GM12878 (cell line): ENCODE measurements around the gene LAMB1. TPM values are rescaled to one million over a fixed set of nuclear protein-coding genes. Genes with fewer than 3 reads are reported as not detected.

ENCODE experiments used
- ATAC-seq: fragments of 200-7000 bp; cut with Tn5 transposase; 3 replicates; pipeline ENCODE4 v1.9.1; 2020; ENCODE audit warnings: mild to moderate bottlenecking, moderate library complexity
- BruUV-seq: library from RNA; stranded (reverse); fragments of 400-500 nt; replicated peaks from 2 replicates; lab custom pipeline; 2021; lab: Mats Ljungman, UMichigan
- CTCF ChIA-PET: fragments of 300-600 bp; sonication (Branson Sonifier 250); formaldehyde crosslinking; extraction: SDS; loops from one replicate; lab custom pipeline; 2021; ENCODE audit warnings: inconsistent platforms; lab: Yijun Ruan, JAX
- POLR2A ChIA-PET: fragments of 350-600 bp; formaldehyde crosslinking; extraction: SDS; loops from one replicate; lab custom pipeline; 2021; ENCODE audit warnings: inconsistent platforms; lab: Charles Lee
- RAD21 ChIA-PET: fragments of 300-600 bp; sonication (Branson Sonifier 250); formaldehyde crosslinking; loops from one replicate; lab custom pipeline; 2023; ENCODE audit warnings: antibody characterized with exemption; ENCODE audit not compliant: unreplicated experiment; lab: Charles Lee
- SMC1A ChIA-PET: fragments of 300-600 bp; sonication (Branson Sonifier 250); formaldehyde crosslinking; loops from one replicate; lab custom pipeline; 2023; ENCODE audit not compliant: unreplicated experiment, uncharacterized antibody; lab: Charles Lee
- DNase-seq: peaks from one replicate; pipeline ENCODE4 v3.0.0-alpha.2; 2011; ENCODE audit warnings: low read depth, low spot score
- FAIRE-seq: peaks from 3 replicates; lab custom pipeline; 2011; peaks lifted over from hg19 to GRCh38; lab: Jason Lieb, UNC
- H2AFZ ChIP-seq: 2 replicates; pipeline ENCODE4 v1.6.0; 2011; ENCODE audit warnings: low read depth, low read length, control low read depth; ENCODE audit not compliant: control insufficient read depth
- H3K27ac ChIP-seq: 2 replicates; pipeline ENCODE4 v1.5.1; 2011; ENCODE audit warnings: control low read depth; ENCODE audit not compliant: control insufficient read depth, insufficient read depth
- H3K27me3 ChIP-seq, 2 experiments: replicated peaks in 1 of 2; 2 replicates each; pipeline versions ENCODE4 v1.6.0 to v1.6.1; 2011; ENCODE audit warnings: low read length in 1 of 2; ENCODE audit not compliant: control insufficient read depth in 2 of 2, insufficient read depth in 2 of 2
- H3K36me3 ChIP-seq, 2 experiments: 2 replicates each; pipeline ENCODE4 v1.5.1; 2011; ENCODE audit warnings: low read length in 1 of 2; ENCODE audit not compliant: control insufficient read depth in 2 of 2, insufficient read depth in 2 of 2
- H3K4me1 ChIP-seq: 2 replicates; pipeline ENCODE4 v1.6.1; 2011; ENCODE audit warnings: mild to moderate bottlenecking, low read length, moderate library complexity, mixed read lengths; ENCODE audit not compliant: control insufficient read depth, insufficient read depth
- H3K4me2 ChIP-seq: 2 replicates; pipeline ENCODE4 v1.6.0; 2011; ENCODE audit warnings: control low read depth; ENCODE audit not compliant: control insufficient read depth, insufficient read depth
- H3K4me3 ChIP-seq: fragments of 200-600 bp; sonication (generic); 2 replicates; pipeline ENCODE4 v1.5.1; 2016
- H3K79me2 ChIP-seq: 2 replicates; pipeline ENCODE4 v1.6.0; 2011; ENCODE audit warnings: low read length; ENCODE audit not compliant: control insufficient read depth, insufficient read depth
- H3K9ac ChIP-seq: 2 replicates; pipeline ENCODE4 v1.8.0; 2011; ENCODE audit warnings: low read length, control low read depth, mixed read lengths; ENCODE audit not compliant: control insufficient read depth, insufficient read depth
- H3K9me3 ChIP-seq: replicated peaks from 3 replicates; pipeline ENCODE4 v1.5.1; 2011; ENCODE audit warnings: mild to moderate bottlenecking, low read length; ENCODE audit not compliant: control insufficient read depth, insufficient read depth
- H4K20me1 ChIP-seq: 2 replicates; pipeline ENCODE4 v1.6.0; 2011; ENCODE audit not compliant: control insufficient read depth, insufficient read depth
- CHD1 ChIP-seq: IDR thresholded peaks from 2 replicates; pipeline ENCODE4 v1.6.1; 2012; ENCODE audit warnings: low read depth, low read length, improper control_type of control experiment
- CREB1 ChIP-seq: IDR thresholded peaks from 2 replicates; pipeline ENCODE4 v1.6.1; 2012; ENCODE audit warnings: low read depth, mild to moderate bottlenecking, inconsistent platforms
- CTCF ChIP-seq, 3 experiments: IDR thresholded peaks in 2 of 3; conservative IDR thresholded peaks in 1 of 3; 2 replicates each; pipeline ENCODE4 v1.5.1; 2011; ENCODE audit warnings: low read depth in 3 of 3, low read length in 3 of 3, mild to moderate bottlenecking in 3 of 3, control low read depth in 2 of 3, moderate library complexity in 2 of 3, inconsistent platforms in 1 of 3, mixed read lengths in 1 of 3; ENCODE audit not compliant: control insufficient read depth in 2 of 3, insufficient read depth in 1 of 3; ENCODE audit errors: extremely low read depth in 1 of 3
- DPF2 ChIP-seq: fragments of 450-650 bp; IDR thresholded peaks from 2 replicates; pipeline ENCODE4 v1.6.1; 2017; ENCODE audit warnings: mild to moderate bottlenecking
- E2F8 ChIP-seq: fragments of 450-650 bp; IDR thresholded peaks from 2 replicates; pipeline ENCODE4 v1.6.1; 2018; ENCODE audit warnings: mild to moderate bottlenecking, low read depth, moderate library complexity; ENCODE audit not compliant: partially characterized antibody
- GABPA ChIP-seq: IDR thresholded peaks from 2 replicates; pipeline ENCODE4 v1.6.1; 2014; ENCODE audit warnings: antibody characterized with exemption, low read depth, mild to moderate bottlenecking, inconsistent platforms
- HSF1 ChIP-seq: fragments of 150-350 bp; IDR thresholded peaks from 2 replicates; pipeline ENCODE4 v1.6.1; 2014; ENCODE audit warnings: mild to moderate bottlenecking, low read depth, low read length
- JUNB ChIP-seq: IDR thresholded peaks from 2 replicates; pipeline ENCODE4 v1.6.1; 2016; ENCODE audit warnings: antibody characterized with exemption, mild to moderate bottlenecking
- KLF5 ChIP-seq: fragments of 450-650 bp; IDR thresholded peaks from 2 replicates; pipeline ENCODE4 v1.6.1; 2014; ENCODE audit warnings: mild to moderate bottlenecking; ENCODE audit not compliant: partially characterized antibody
- MTA2 ChIP-seq: fragments of 450-650 bp; IDR thresholded peaks from 2 replicates; pipeline ENCODE4 v1.6.1; 2016; ENCODE audit warnings: low read depth, mild to moderate bottlenecking, moderate library complexity
- PAX8 ChIP-seq: fragments of 450-650 bp; IDR thresholded peaks from 2 replicates; pipeline ENCODE4 v1.6.1; 2017; ENCODE audit warnings: mild to moderate bottlenecking, moderate library complexity
- TCF3 ChIP-seq: IDR thresholded peaks from 2 replicates; pipeline ENCODE4 v1.6.1; 2012; ENCODE audit warnings: low read depth, mild to moderate bottlenecking, low read length, borderline replicate concordance; ENCODE audit not compliant: insufficient read depth
- ZBTB40 ChIP-seq: fragments of 450-650 bp; IDR thresholded peaks from 2 replicates; pipeline ENCODE4 v1.6.1; 2016; ENCODE audit warnings: mild to moderate bottlenecking, moderate library complexity, borderline replicate concordance
- ZNF217 ChIP-seq: fragments of 450-650 bp; IDR thresholded peaks from 2 replicates; pipeline ENCODE4 v1.6.1; 2017; ENCODE audit warnings: antibody characterized with exemption, mild to moderate bottlenecking
- ZSCAN29 ChIP-seq: fragments of 450-650 bp; IDR thresholded peaks from 2 replicates; pipeline ENCODE4 v1.6.1; 2017; ENCODE audit warnings: mild to moderate bottlenecking, moderate library complexity
- WGBS: methylation state at CpG from one replicate; pipeline ENCODE4 v1.1.6; 2016; ENCODE audit warnings: low lambda C conversion rate; ENCODE audit not compliant: insufficient replicate concordance, insufficient coverage; ENCODE audit errors: missing lambda C conversion rate; 5-methylcytosine and 5-hydroxymethylcytosine counted together
- in situ Hi-C: fragments of 300-500 bp; cut with MboI; formaldehyde crosslinking; loops from 9 replicates; pipeline ENCODE4 v1.14.3; 2018; ENCODE audit warnings: mixed read lengths
- intact Hi-C: fragments of 100-400 bp; cut with micrococcal nuclease; formaldehyde crosslinking; loops from one replicate; pipeline ENCODE4 v1.14.2; 2022; ENCODE audit not compliant: unreplicated experiment
- polyA plus RNA-seq, 11 experiments: library from polyadenylated mRNA; depleted of rRNA in 4 of 11; unstranded in 6 of 11; stranded (reverse) in 5 of 11; fragments of >200 nt; fragmentation: Nextera tagmentation in 4 of 11; fragmentation: Illumina TruSeq in 1 of 11; extraction: Ambion mirVana in 4 of 11; extraction: Trizol in 1 of 11; gene quantifications; 1 replicate in 1 of 11; 2 replicates in 10 of 11; pipeline versions ENCODE4 v1.2.1 to v1.2.3, GENCODE V29; 2011 to 2016; ENCODE audit warnings: inconsistent platforms in 2 of 11, missing spikeins in 2 of 11, low read depth in 1 of 11
- total RNA-seq, 4 experiments: library from RNA; depleted of rRNA in 3 of 4; stranded (reverse); fragments of >200 nt in 3 of 4; fragmentation: Illumina TruSeq in 1 of 4; extraction: Trizol in 1 of 4; gene quantifications; 2 replicates each; pipeline versions ENCODE4 v1.2.1 to v1.2.3, GENCODE V29; 2013 to 2021

LAMB1 gene
- total and polyA plus RNA-seq, 10 of the 15 experiments (the other 5 are each of a cell fraction or from before 2014, with no cell fraction given): 0.05 to 2.2 (median 1.2) TPM; not detected in 4

GRCh38 chr7:107972941-107973376 lies 30.0 kb downstream of the LAMB1 start:
- no TSS peak for BruUV-seq
- ATAC-seq (no peak), DNase-seq (no peak)
- in situ Hi-C loops: no loop called here
- Histone ChIP-seq H3K27me3 (no peaks in the 10 kb centered on the region; a peak in 1 of 4 replicates), H3K36me3 (no peaks in the 10 kb centered on the region), H3K79me2 (no peaks in the 10 kb centered on the region), H3K4me3 (no peak overlapping the region), H2AFZ (no peak overlapping the region)
- SMC1A ChIA-PET: interaction anchor here (1.5 to 1.7 kb wide), 2 partner anchors 8 to 11 kb away, joined by 3 read pairs; no protein-coding TSS in a partner anchor
- WGBS: 37% methylated on average over 8 of the region's 8 CpGs
- TF ChIP-seq MTA2 (no peak), CTCF (IDR thresholded peaks at IDR 0.05 in 2 of 3, conservative IDR thresholded peaks at IDR 0.05 in 1 of 3; ENCODE audit: control insufficient read depth in 2 of 3, extremely low read depth in 1 of 3, insufficient read depth in 1 of 3, low read depth in 3 of 3, low read length in 3 of 3) (no peak), DPF2 (no peak), KLF5 (no peak), ZSCAN29 (no peak), PAX8 (no peak), ZNF217 (no peak), HSF1 (no peak), ZBTB40 (no peak), CREB1 (no peak), GABPA (no peak), TCF3 (no peak), E2F8 (no peak), JUNB (no peak), CHD1 (no peak)
- TF ChIP-seq, all 136 proteins: peak for 0
- no peak overlapping the region for H3K27ac ChIP-seq
- no peak for FAIRE-seq
- POLR2A ChIA-PET: interaction anchor here (0.8 kb wide), 1 partner anchor 32 kb away, joined by 3 read pairs; no protein-coding TSS in a partner anchor
- intact Hi-C loops: no loop called here
- CTCF ChIA-PET: interaction anchor here (0.7 kb wide), 1 partner anchor 9 kb away, joined by 3 read pairs; no protein-coding TSS in a partner anchor
- no peak overlapping the region for H3K4me2 ChIP-seq
- H4K20me1 ChIP-seq: no peaks in the 10 kb centered on the region
- no peaks in the 10 kb centered on the region for H3K9me3 ChIP-seq
- RAD21 ChIA-PET: no interaction called here
- H3K4me1 ChIP-seq: no peaks in the 10 kb centered on the region
- H3K9ac ChIP-seq: no peak overlapping the region
